22Rv1 (cell line): Measurements from ENCODE around the gene HPS5.

Source experiments
- H3K27ac ChIP-seq: fragments of 450-650 bp; 2 replicates; pipeline ENCODE4 v1.5.1; 2017
- CTCF ChIP-seq: fragments of 450-650 bp; IDR thresholded peaks from 2 replicates; pipeline ENCODE4 v1.5.1; 2017; ENCODE audit warnings: mild to moderate bottlenecking
- ZFX ChIP-seq: fragments of 450-650 bp; IDR thresholded peaks from 2 replicates; pipeline ENCODE4 v1.6.1; 2017; ENCODE audit warnings: antibody characterized with exemption, borderline replicate concordance

HPS5 gene

GRCh38 chr11:18320617-18321016 lies 1.3 kb downstream of the HPS5 start:
- peak overlapping the region; percentile 87; the same call in 1 of the 2 replicates for H3K27ac ChIP-seq
- no peak for TF ChIP-seq ZFX
- no peak for TF ChIP-seq CTCF

GRCh38 chr11:18319914-18320313 lies 2.0 kb downstream of the HPS5 start:
- no peak for TF ChIP-seq ZFX
- TF ChIP-seq CTCF, result no peak
- H3K27ac ChIP-seq, result no peak overlapping the region

- H3K27ac ChIP-seq, result no peak overlapping the region
- TF ChIP-seq ZFX, result no peak
- no peak for TF ChIP-seq CTCF
Observed at GRCh38 chr11:18317551-18317950, 4.4 kb downstream of the HPS5 start.

- H3K27ac ChIP-seq, result no peak overlapping the region
- no peak for TF ChIP-seq CTCF
- no peak for TF ChIP-seq ZFX
Observed at GRCh38 chr11:18315893-18316292, 6.0 kb downstream of the HPS5 start.

- no peak for TF ChIP-seq CTCF
- no peak overlapping the region for H3K27ac ChIP-seq
Observed at GRCh38 chr11:18314784-18315523, 7.0 kb downstream of the HPS5 start.

- H3K27ac ChIP-seq, result no peak overlapping the region
- TF ChIP-seq ZFX (no peak), CTCF (no peak)
Observed at GRCh38 chr11:18313965-18314763, 7.8 kb downstream of the HPS5 start.
